ENCODE measurements around the gene CPEB3. TPM values are rescaled to one million over a fixed set of nuclear protein-coding genes. Genes with fewer than 3 reads are reported as not detected.

The CPEB3 gene
- polyA plus RNA-seq, 4 donors, result 1.5 to 3.7 (median 1.7) TPM

GRCh38 chr10:92079003-92079402 lies 211.9 kb downstream of the CPEB3 start:
- Histone ChIP-seq H3K27me3 (ENCODE audit: control insufficient read depth in 3 of 3, insufficient read depth in 3 of 3, low read length in 3 of 3) (no peaks in the 10 kb centered on the region), H3K9me3 (ENCODE audit: control insufficient read depth in 2 of 2, insufficient read depth in 1 of 2, low read depth in 1 of 2, low read length in 1 of 2) (no peaks in the 10 kb centered on the region), H3K27ac (ENCODE audit: low read depth in 1 of 3, low read length in 2 of 3) (no peak overlapping the region), H3K4me1 (ENCODE audit: control insufficient read depth in 3 of 3, insufficient read depth in 2 of 3, low read depth in 1 of 3, low read length in 2 of 3) (no peaks in the 10 kb centered on the region), H3K4me3 (ENCODE audit: low read depth in 1 of 3, low read length in 3 of 3) (no peak overlapping the region), H3K36me3 (ENCODE audit: control insufficient read depth in 3 of 3, insufficient read depth in 2 of 3, low read depth in 1 of 3, low read length in 3 of 3) (peaks cover 5 to 8% (median 6%) of the 10 kb centered on the region in 3 donors)
- WGBS, 3 donors, result 95 to 97% (median 95%) methylated on average over 6 of the region's 6 CpGs
- FAIRE-seq, result no peak
- DNase-seq, result no peak

GRCh38 chr10:92076722-92077121 lies 214.2 kb downstream of the CPEB3 start:
- H3K36me3 ChIP-seq (ENCODE audit: control insufficient read depth in 3 of 3, insufficient read depth in 2 of 3, low read depth in 1 of 3, low read length in 3 of 3), result peaks cover 5 to 13% (median 6%) of the 10 kb centered on the region in 3 donors
- FAIRE-seq, result no peak
- no peak overlapping the region for H3K4me3 ChIP-seq (ENCODE audit: low read depth in 1 of 3, low read length in 3 of 3)
- DNase-seq, result no peak
- H3K4me1 ChIP-seq (ENCODE audit: control insufficient read depth in 3 of 3, insufficient read depth in 2 of 3, low read depth in 1 of 3, low read length in 2 of 3), result no peaks in the 10 kb centered on the region
- H3K27me3 ChIP-seq (ENCODE audit: control insufficient read depth in 3 of 3, insufficient read depth in 3 of 3, low read length in 3 of 3), result no peaks in the 10 kb centered on the region
- H3K27ac ChIP-seq (ENCODE audit: low read depth in 1 of 3, low read length in 2 of 3), result no peak overlapping the region
- no peaks in the 10 kb centered on the region for H3K9me3 ChIP-seq (ENCODE audit: control insufficient read depth in 2 of 2, insufficient read depth in 1 of 2, low read depth in 1 of 2, low read length in 1 of 2)

GRCh38 chr10:92075829-92076228 lies 215.0 kb downstream of the CPEB3 start:
- Histone ChIP-seq H3K27ac (ENCODE audit: low read depth in 1 of 3, low read length in 2 of 3) (no peak overlapping the region), H3K9me3 (ENCODE audit: control insufficient read depth in 2 of 2, insufficient read depth in 1 of 2, low read depth in 1 of 2, low read length in 1 of 2) (no peaks in the 10 kb centered on the region), H3K4me3 (ENCODE audit: low read depth in 1 of 3, low read length in 3 of 3) (no peak overlapping the region), H3K27me3 (ENCODE audit: control insufficient read depth in 3 of 3, insufficient read depth in 3 of 3, low read length in 3 of 3) (no peaks in the 10 kb centered on the region), H3K4me1 (ENCODE audit: control insufficient read depth in 3 of 3, insufficient read depth in 2 of 3, low read depth in 1 of 3, low read length in 2 of 3) (no peaks in the 10 kb centered on the region), H3K36me3 (ENCODE audit: control insufficient read depth in 3 of 3, insufficient read depth in 2 of 3, low read depth in 1 of 3, low read length in 3 of 3) (peaks cover 3 to 10% (median 4%) of the 10 kb centered on the region in 3 donors)
- DNase-seq (no peak), FAIRE-seq (no peak)

GRCh38 chr10:92074126-92074887 lies 216.6 kb downstream of the CPEB3 start:
- no peak for FAIRE-seq
- no peaks in the 10 kb centered on the region for H3K27me3 ChIP-seq (ENCODE audit: control insufficient read depth in 3 of 3, insufficient read depth in 3 of 3, low read length in 3 of 3)
- whole genome bisulfite sequencing, 3 donors, result 64 to 79% (median 65%) methylated on average over 6 of the region's 6 CpGs

GRCh38 chr10:92068900-92069299 lies 222.0 kb downstream of the CPEB3 start:
- Histone ChIP-seq H3K36me3 (ENCODE audit: control insufficient read depth in 3 of 3, insufficient read depth in 2 of 3, low read depth in 1 of 3, low read length in 3 of 3) (peaks cover 0 to 5% (median 0%) of the 10 kb centered on the region in 3 donors), H3K4me3 (ENCODE audit: low read depth in 1 of 3, low read length in 3 of 3) (no peak overlapping the region), H3K27ac (ENCODE audit: low read depth in 1 of 3, low read length in 2 of 3) (no peak overlapping the region), H3K27me3 (ENCODE audit: control insufficient read depth in 3 of 3, insufficient read depth in 3 of 3, low read length in 3 of 3) (no peaks in the 10 kb centered on the region), H3K9me3 (ENCODE audit: control insufficient read depth in 2 of 2, insufficient read depth in 1 of 2, low read depth in 1 of 2, low read length in 1 of 2) (no peaks in the 10 kb centered on the region), H3K4me1 (ENCODE audit: control insufficient read depth in 3 of 3, insufficient read depth in 2 of 3, low read depth in 1 of 3, low read length in 2 of 3) (no peaks in the 10 kb centered on the region)
- 82 to 94% (median 88%) methylated on average over 1 of the region's 1 CpG for WGBS, 3 donors
- no peak for FAIRE-seq
- no peak for DNase-seq

More at GRCh38 chr10:92074126-92074887, 216.6 kb downstream of the CPEB3 start:
- H3K9me3 ChIP-seq (ENCODE audit: control insufficient read depth in 2 of 2, insufficient read depth in 1 of 2, low read depth in 1 of 2, low read length in 1 of 2), result no peaks in the 10 kb centered on the region
- no peaks in the 10 kb centered on the region for H3K4me1 ChIP-seq (ENCODE audit: control insufficient read depth in 3 of 3, insufficient read depth in 2 of 3, low read depth in 1 of 3, low read length in 2 of 3)
- DNase-seq, result peak in 1 of 2 donors; percentile 59
- H3K27ac ChIP-seq (ENCODE audit: low read depth in 1 of 3, low read length in 2 of 3), result no peak overlapping the region
- peaks cover 0 to 5% (median 2%) of the 10 kb centered on the region in 3 donors for H3K36me3 ChIP-seq (ENCODE audit: control insufficient read depth in 3 of 3, insufficient read depth in 2 of 3, low read depth in 1 of 3, low read length in 3 of 3)
- no peak overlapping the region for H3K4me3 ChIP-seq (ENCODE audit: low read depth in 1 of 3, low read length in 3 of 3)

GRCh38 chr10:92066386-92066785 lies 224.5 kb downstream of the CPEB3 start:
- H3K4me1 ChIP-seq (ENCODE audit: control insufficient read depth in 3 of 3, insufficient read depth in 2 of 3, low read depth in 1 of 3, low read length in 2 of 3), result no peaks in the 10 kb centered on the region
- H3K9me3 ChIP-seq (ENCODE audit: control insufficient read depth in 2 of 2, insufficient read depth in 1 of 2, low read depth in 1 of 2, low read length in 1 of 2), result no peaks in the 10 kb centered on the region
- no peaks in the 10 kb centered on the region for H3K27me3 ChIP-seq (ENCODE audit: control insufficient read depth in 3 of 3, insufficient read depth in 3 of 3, low read length in 3 of 3)
- DNase-seq (no peak), FAIRE-seq (no peak)
- H3K4me3 ChIP-seq (ENCODE audit: low read depth in 1 of 3, low read length in 3 of 3), result no peak overlapping the region
- H3K36me3 ChIP-seq (ENCODE audit: control insufficient read depth in 3 of 3, insufficient read depth in 2 of 3, low read depth in 1 of 3, low read length in 3 of 3), result no peaks in the 10 kb centered on the region
- WGBS, 3 donors, result 93 to 99% (median 96%) methylated on average over 4 of the region's 4 CpGs
- no peak overlapping the region for H3K27ac ChIP-seq (ENCODE audit: low read depth in 1 of 3, low read length in 2 of 3)

- H3K4me1 ChIP-seq (ENCODE audit: control insufficient read depth in 3 of 3, insufficient read depth in 2 of 3, low read depth in 1 of 3, low read length in 2 of 3), result no peaks in the 10 kb centered on the region
- H3K27me3 ChIP-seq (ENCODE audit: control insufficient read depth in 3 of 3, insufficient read depth in 3 of 3, low read length in 3 of 3), result no peaks in the 10 kb centered on the region
- 94 to 98% (median 96%) methylated on average over 2 of the region's 2 CpGs for WGBS, 3 donors
- H3K9me3 ChIP-seq (ENCODE audit: control insufficient read depth in 2 of 2, insufficient read depth in 1 of 2, low read depth in 1 of 2, low read length in 1 of 2), result no peaks in the 10 kb centered on the region
- no peak for DNase-seq
- no peak overlapping the region for H3K4me3 ChIP-seq (ENCODE audit: low read depth in 1 of 3, low read length in 3 of 3)
- no peaks in the 10 kb centered on the region for H3K36me3 ChIP-seq (ENCODE audit: control insufficient read depth in 3 of 3, insufficient read depth in 2 of 3, low read depth in 1 of 3, low read length in 3 of 3)
- no peak for FAIRE-seq
- H3K27ac ChIP-seq (ENCODE audit: low read depth in 1 of 3, low read length in 2 of 3), result no peak overlapping the region
Observed at GRCh38 chr10:92064506-92064905, 226.4 kb downstream of the CPEB3 start.

GRCh38 chr10:92062273-92062672 lies 228.6 kb downstream of the CPEB3 start:
- WGBS, 3 donors, result 93 to 96% (median 93%) methylated on average over 1 of the region's 1 CpG
- peaks cover 0 to 3% (median 0%) of the 10 kb centered on the region in 3 donors for H3K36me3 ChIP-seq (ENCODE audit: control insufficient read depth in 3 of 3, insufficient read depth in 2 of 3, low read depth in 1 of 3, low read length in 3 of 3)
- H3K27me3 ChIP-seq (ENCODE audit: control insufficient read depth in 3 of 3, insufficient read depth in 3 of 3, low read length in 3 of 3), result no peaks in the 10 kb centered on the region
- DNase-seq (no peak), FAIRE-seq (no peak)
- no peaks in the 10 kb centered on the region for H3K4me1 ChIP-seq (ENCODE audit: control insufficient read depth in 3 of 3, insufficient read depth in 2 of 3, low read depth in 1 of 3, low read length in 2 of 3)
- H3K4me3 ChIP-seq (ENCODE audit: low read depth in 1 of 3, low read length in 3 of 3), result no peak overlapping the region
- H3K9me3 ChIP-seq (ENCODE audit: control insufficient read depth in 2 of 2, insufficient read depth in 1 of 2, low read depth in 1 of 2, low read length in 1 of 2), result no peaks in the 10 kb centered on the region
- H3K27ac ChIP-seq (ENCODE audit: low read depth in 1 of 3, low read length in 2 of 3), result no peak overlapping the region

GRCh38 chr10:92054807-92055206 lies 236.1 kb downstream of the CPEB3 start:
- Histone ChIP-seq H3K27me3 (ENCODE audit: control insufficient read depth in 3 of 3, insufficient read depth in 3 of 3, low read length in 3 of 3) (no peaks in the 10 kb centered on the region), H3K36me3 (ENCODE audit: control insufficient read depth in 3 of 3, insufficient read depth in 2 of 3, low read depth in 1 of 3, low read length in 3 of 3) (peaks cover 3 to 11% (median 8%) of the 10 kb centered on the region in 3 donors), H3K27ac (ENCODE audit: low read depth in 1 of 3, low read length in 2 of 3) (no peak overlapping the region), H3K9me3 (ENCODE audit: control insufficient read depth in 2 of 2, insufficient read depth in 1 of 2, low read depth in 1 of 2, low read length in 1 of 2) (no peaks in the 10 kb centered on the region), H3K4me1 (ENCODE audit: control insufficient read depth in 3 of 3, insufficient read depth in 2 of 3, low read depth in 1 of 3, low read length in 2 of 3) (no peaks in the 10 kb centered on the region), H3K4me3 (ENCODE audit: low read depth in 1 of 3, low read length in 3 of 3) (no peak overlapping the region)
- FAIRE-seq, result no peak
- no peak for DNase-seq

Measured in small intestine (tissue), 7 donors.